Stomach (tissue), 9 donors: Measurements from ENCODE around the gene GALM. TPM values are rescaled to one million over a fixed set of nuclear protein-coding genes. Genes with fewer than 3 reads are reported as not detected.

Experiments used
- DNase-seq, 2 donors: peaks; one replicate each; pipeline versions ENCODE4 v3.0.0 to v3.0.0-alpha.2; 2013 to 2019
- H3K27ac ChIP-seq, 5 donors: fragments of 200-600 bp in 4 of 5; sonication (generic) in 4 of 5; one replicate each; pipeline ENCODE4 v1.5.1; 2013 to 2019; ENCODE audit warnings: mild to moderate bottlenecking in 1 of 5, moderate library complexity in 1 of 5
- H3K27me3 ChIP-seq, 3 donors: fragments of 200-600 bp; sonication (generic); one replicate each; pipeline ENCODE4 v1.5.1; 2017 to 2019; ENCODE audit warnings: mixed run types in 1 of 3
- H3K36me3 ChIP-seq, 4 donors: fragments of 200-600 bp; sonication (generic); 1 replicate in 3 of 4; 2 replicates in 1 of 4; pipeline ENCODE4 v1.5.1; 2016 to 2019
- H3K4me1 ChIP-seq, 4 donors: fragments of 200-600 bp; sonication (generic); one replicate each; pipeline ENCODE4 v1.5.1; 2016 to 2019
- H3K4me3 ChIP-seq, 4 donors: fragments of 200-600 bp; sonication (generic) in 3 of 4; one replicate each; pipeline ENCODE4 v1.5.1; 2016 to 2019; ENCODE audit warnings: mild to moderate bottlenecking in 1 of 4
- H3K9me3 ChIP-seq, 4 donors: fragments of 200-600 bp; sonication (generic); one replicate each; pipeline ENCODE4 v1.5.1; 2016 to 2019
- CTCF ChIP-seq, 7 experiments: fragments of 450-650 bp in 4 of 7; fragments of 200-600 bp in 3 of 7; sonication (generic) in 3 of 7; IDR thresholded peaks; one replicate each; pipeline ENCODE4 v1.5.1; 2016 to 2019; ENCODE audit warnings: antibody characterized with exemption in 7 of 7, control low read depth in 2 of 7, mild to moderate bottlenecking in 1 of 7
- EP300 ChIP-seq: sonication (generic); formaldehyde crosslinking; IDR thresholded peaks from one replicate; pipeline ENCODE4 v1.6.1; 2017; ENCODE audit warnings: antibody characterized with exemption
- POLR2A ChIP-seq, 4 donors: fragments of 450-650 bp; IDR thresholded peaks; one replicate each; pipeline ENCODE4 v1.6.1; 2016; ENCODE audit warnings: antibody characterized with exemption in 4 of 4, control low read depth in 2 of 4, mild to moderate bottlenecking in 1 of 4, moderate library complexity in 1 of 4
- POLR2AphosphoS5 ChIP-seq, 3 donors: sonication (generic); formaldehyde crosslinking; IDR thresholded peaks; one replicate each; pipeline ENCODE4 v1.6.1; 2016; ENCODE audit warnings: antibody characterized with exemption in 3 of 3
- WGBS, 5 donors: extraction: QIAGEN DNeasy Blood & Tissue Kit in 3 of 5; methylation state at CpG; one replicate each; pipeline versions ENCODE4 v1.1.5 to v1.1.7; 2013 to 2018; 5-methylcytosine and 5-hydroxymethylcytosine counted together
- intact Hi-C: fragments of 100-400 bp; cut with DNase I; formaldehyde crosslinking; loops from one replicate; pipeline ENCODE4 v1.15.1; 2023; ENCODE audit warnings: low total_unique reads
- polyA plus RNA-seq, 3 donors: library from polyadenylated mRNA; stranded (reverse); fragments of 200-250 nt; gene quantifications; one replicate each; pipeline ENCODE4 v1.2.3, GENCODE V29; 2013
- total RNA-seq, 5 donors: library from RNA; depleted of rRNA; stranded (reverse); fragments of >200 nt; gene quantifications; one replicate each; pipeline versions ENCODE4 v1.1.0 to v1.2.3, GENCODE V29; 2014 to 2016
- donor health status: healthy with polysubstance abuse.
- donor health status: Bipolar disorder and iron deficiency.
- donor health status: healthy.

The GALM gene
- total and polyA plus RNA-seq, 8 donors, result 2.2 to 17.8 (median 9.3) TPM; not detected in 1

GRCh38 chr2:38631976-38632375, 33.9 kb upstream of the GALM start:
- peaks cover 0 to 6% (median 0%) of the 10 kb centered on the region in 4 donors for H3K4me1 ChIP-seq
- TF ChIP-seq POLR2A (IDR thresholded peaks at IDR 0.05) (no peak), POLR2AphosphoS5 (IDR thresholded peaks at IDR 0.05) (no peak), EP300 (no peak), CTCF (IDR thresholded peaks at IDR 0.05) (no peak)
- intact Hi-C loops, result no loop called here
- no peaks in the 10 kb centered on the region for H3K27me3 ChIP-seq
- H3K4me3 ChIP-seq, result no peak overlapping the region
- H3K27ac ChIP-seq, result no peak overlapping the region
- H3K9me3 ChIP-seq, result no peaks in the 10 kb centered on the region
- no peak for DNase-seq
- no peaks in the 10 kb centered on the region for H3K36me3 ChIP-seq
- 68 to 83% (median 71%) methylated on average over 2 of the region's 2 CpGs for WGBS, 5 donors

GRCh38 chr2:38632980-38633379, 32.9 kb upstream of the GALM start:
- Histone ChIP-seq H3K4me1 (no peaks in the 10 kb centered on the region), H3K9me3 (no peaks in the 10 kb centered on the region), H3K27me3 (no peaks in the 10 kb centered on the region), H3K27ac (no peak overlapping the region), H3K36me3 (no peaks in the 10 kb centered on the region), H3K4me3 (no peak overlapping the region)
- no peak for DNase-seq
- TF ChIP-seq EP300, result no peak
- TF ChIP-seq POLR2A (IDR thresholded peaks at IDR 0.05), result no peak
- no peak for TF ChIP-seq POLR2AphosphoS5 (IDR thresholded peaks at IDR 0.05)
- no peak for TF ChIP-seq CTCF (IDR thresholded peaks at IDR 0.05)
- intact Hi-C loops, result no loop called here

- TF ChIP-seq POLR2A (IDR thresholded peaks at IDR 0.05) (no peak), POLR2AphosphoS5 (IDR thresholded peaks at IDR 0.05) (no peak), EP300 (no peak), CTCF (IDR thresholded peaks at IDR 0.05) (no peak)
- H3K9me3 ChIP-seq, result no peaks in the 10 kb centered on the region
- no peaks in the 10 kb centered on the region for H3K27me3 ChIP-seq
- intact Hi-C loops, result no loop called here
- H3K4me1 ChIP-seq, result no peaks in the 10 kb centered on the region
- H3K36me3 ChIP-seq, result no peaks in the 10 kb centered on the region
- 48 to 67% (median 54%) methylated on average over 2 of the region's 2 CpGs for WGBS, 5 donors
- no peak overlapping the region for H3K4me3 ChIP-seq
- H3K27ac ChIP-seq, result no peak overlapping the region
- no peak for DNase-seq
Measured at GRCh38 chr2:38633895-38634294, 32.0 kb upstream of the GALM start.

- Histone ChIP-seq H3K9me3 (no peaks in the 10 kb centered on the region), H3K4me1 (no peaks in the 10 kb centered on the region), H3K36me3 (no peaks in the 10 kb centered on the region), H3K27ac (no peak overlapping the region), H3K4me3 (no peak overlapping the region), H3K27me3 (no peaks in the 10 kb centered on the region)
- intact Hi-C loops, result no loop called here
- no peak for DNase-seq
- no peak for TF ChIP-seq CTCF (IDR thresholded peaks at IDR 0.05)
- no peak for TF ChIP-seq POLR2AphosphoS5 (IDR thresholded peaks at IDR 0.05)
- TF ChIP-seq EP300, result no peak
- TF ChIP-seq POLR2A (IDR thresholded peaks at IDR 0.05), result no peak
- 43 to 51% (median 46%) methylated on average over 3 of the region's 3 CpGs for WGBS, 5 donors
Measured at GRCh38 chr2:38634684-38635083, 31.2 kb upstream of the GALM start.
